Measurements from ENCODE around the gene PROM1.

PROM1 gene

GRCh38 chr4:16065066-16065465 lies 18.8 kb downstream of the PROM1 start:
- DNase-seq (ENCODE audit: low spot score) = no peak

- no peak for DNase-seq (ENCODE audit: low spot score)
Observed at GRCh38 chr4:16062601-16063000, 21.2 kb downstream of the PROM1 start.

- DNase-seq (ENCODE audit: low spot score) = peak; percentile 60
Observed at GRCh38 chr4:16056681-16057385, 27.0 kb downstream of the PROM1 start.

- DNase-seq (ENCODE audit: low spot score) = peak; percentile 15
Observed at GRCh38 chr4:16055873-16056272, 27.9 kb downstream of the PROM1 start.

- no peak for DNase-seq (ENCODE audit: low spot score)
Observed at GRCh38 chr4:16055471-16055870, 28.4 kb downstream of the PROM1 start.

- no peak for DNase-seq (ENCODE audit: low spot score)
Observed at GRCh38 chr4:16052939-16053338, 30.9 kb downstream of the PROM1 start.

- no peak for DNase-seq (ENCODE audit: low spot score)
Observed at GRCh38 chr4:16051980-16052379, 31.8 kb downstream of the PROM1 start.

- no peak for DNase-seq (ENCODE audit: low spot score)
Observed at GRCh38 chr4:16051132-16051531, 32.7 kb downstream of the PROM1 start.

GRCh38 chr4:16050669-16051068 lies 33.2 kb downstream of the PROM1 start:
- no peak for DNase-seq (ENCODE audit: low spot score)

- DNase-seq (ENCODE audit: low spot score) = no peak
Observed at GRCh38 chr4:16048619-16049419, 35.0 kb downstream of the PROM1 start.

- DNase-seq (ENCODE audit: low spot score) = no peak
Observed at GRCh38 chr4:16045687-16046086, 38.1 kb downstream of the PROM1 start.

GRCh38 chr4:16043642-16044498 lies 40.0 kb downstream of the PROM1 start:
- DNase-seq (ENCODE audit: low spot score) = no peak

- DNase-seq (ENCODE audit: low spot score) = no peak
Observed at GRCh38 chr4:16039139-16039538, 44.7 kb downstream of the PROM1 start.

GRCh38 chr4:16037901-16038300 lies 45.9 kb downstream of the PROM1 start:
- DNase-seq (ENCODE audit: low spot score) = no peak

GRCh38 chr4:16035843-16036242 lies 48.0 kb downstream of the PROM1 start:
- no peak for DNase-seq (ENCODE audit: low spot score)

GRCh38 chr4:16034010-16034748 lies 49.6 kb downstream of the PROM1 start:
- DNase-seq (ENCODE audit: low spot score) = no peak

- no peak for DNase-seq (ENCODE audit: low spot score)
Observed at GRCh38 chr4:16032396-16032770, 51.4 kb downstream of the PROM1 start.

- no peak for DNase-seq (ENCODE audit: low spot score)
Observed at GRCh38 chr4:16031546-16032395, 52.1 kb downstream of the PROM1 start.

GRCh38 chr4:16029886-16030285 lies 53.9 kb downstream of the PROM1 start:
- no peak for DNase-seq (ENCODE audit: low spot score)

- no peak for DNase-seq (ENCODE audit: low spot score)
Observed at GRCh38 chr4:16029262-16029661, 54.6 kb downstream of the PROM1 start.

- no peak for DNase-seq (ENCODE audit: low spot score)
Observed at GRCh38 chr4:16027626-16028025, 56.2 kb downstream of the PROM1 start.
